Head of caudate nucleus (tissue), 42 donors: ENCODE results near the gene TMEM125.

Source experiments
- DNase-seq, 42 donors: peaks; one replicate each; pipeline versions ENCODE4 v3.0.0 to v3.0.0-alpha.2; 2020 to 2021; ENCODE audit warnings: mixed read lengths in 7 of 42
- intact Hi-C: fragments of 100-400 bp; cut with DNase I; formaldehyde crosslinking; loops from one replicate; pipeline ENCODE4 v1.15.0; 2022

Gene TMEM125

DNA sequence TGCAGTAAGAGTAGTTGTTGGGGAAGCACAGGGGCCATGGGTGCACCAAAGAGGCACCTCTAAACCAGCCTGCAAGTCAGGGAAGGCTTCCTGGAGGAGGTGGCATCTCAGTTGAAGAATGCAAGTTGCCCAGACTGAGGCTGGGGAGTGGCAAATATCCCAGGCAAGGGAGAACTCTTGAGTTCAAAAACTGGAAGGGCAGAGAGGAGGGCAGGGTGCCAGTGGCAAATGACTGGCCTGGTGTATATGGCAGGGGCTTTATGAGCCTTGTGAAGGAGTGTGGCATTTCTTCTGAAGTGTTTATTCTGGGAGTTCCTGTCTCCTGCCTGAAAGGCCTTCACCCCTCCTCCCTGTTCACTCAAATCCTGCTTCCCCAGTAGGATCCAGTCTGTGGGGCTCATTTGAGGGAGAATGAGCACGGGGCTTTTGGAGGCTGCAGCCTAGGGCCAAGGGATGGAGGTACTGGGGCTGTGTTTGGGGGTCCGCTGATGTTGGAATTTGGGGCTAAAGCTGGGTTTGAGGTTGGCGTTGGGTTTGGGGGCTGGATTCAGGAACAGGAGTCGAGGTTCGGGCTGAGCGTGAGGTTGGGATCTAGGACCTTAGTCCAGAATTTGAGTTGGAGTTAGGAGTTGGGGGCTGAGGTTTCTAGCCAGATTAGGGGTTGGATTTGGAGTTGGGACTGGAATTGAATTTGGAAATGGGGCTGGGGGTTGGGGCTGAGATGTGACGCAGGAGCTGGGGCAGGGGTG lies at the start of gene TMEM125:
Gene TMEM125 (plus strand): TSS at position 357 of the 749 bp plus-strand sequence. CDS start 2,740 bp downstream, outside the sequence.
- intact Hi-C loops, result no loop called here
- DNase-seq, result peak in 7 of 42 donors; percentile 5 to 43 (median 21)

DNA sequence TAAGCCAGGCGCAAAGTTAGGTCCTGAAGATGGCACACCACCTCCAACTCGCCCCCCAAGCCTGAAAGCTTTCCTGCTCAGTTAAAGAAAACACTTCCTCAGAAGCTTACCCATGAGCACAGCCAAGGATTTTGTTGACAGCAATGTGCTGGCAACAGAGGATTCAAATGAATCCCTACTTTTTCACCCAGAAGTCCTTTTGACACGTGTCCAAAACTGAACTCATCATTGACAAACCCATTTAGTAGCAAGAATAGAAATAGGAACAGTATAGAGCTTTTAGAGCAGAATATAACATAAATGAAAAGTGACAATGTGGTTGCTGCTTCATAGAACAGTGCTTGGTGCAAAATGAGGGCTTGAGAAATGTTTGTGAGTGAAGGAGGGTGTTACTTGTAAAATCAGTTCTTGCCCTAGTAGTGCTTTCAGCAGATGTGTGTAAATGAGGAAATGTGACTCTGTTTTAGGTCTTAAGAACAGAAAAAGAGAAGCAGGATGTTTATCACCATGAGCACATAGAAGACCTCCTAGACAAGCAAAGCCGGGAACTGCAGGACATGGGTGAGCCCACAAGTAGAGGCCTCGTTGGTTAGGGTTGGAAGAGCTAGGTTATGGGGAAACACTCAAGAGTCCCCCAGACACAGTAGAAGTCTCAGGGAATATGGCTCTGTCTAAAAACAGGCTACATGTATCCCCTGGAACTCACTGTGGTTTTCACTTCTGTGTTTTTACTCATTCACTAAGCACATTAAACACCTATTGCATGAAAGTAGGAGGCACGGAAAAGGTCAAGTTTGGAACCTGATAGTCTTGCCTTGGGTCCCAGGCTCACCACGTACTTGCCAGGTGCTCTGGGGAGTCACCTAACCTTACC lies 48.6 kb upstream of the TMEM125 start:
- DNase-seq, result no peak
- intact Hi-C loops, result no loop called here

DNA sequence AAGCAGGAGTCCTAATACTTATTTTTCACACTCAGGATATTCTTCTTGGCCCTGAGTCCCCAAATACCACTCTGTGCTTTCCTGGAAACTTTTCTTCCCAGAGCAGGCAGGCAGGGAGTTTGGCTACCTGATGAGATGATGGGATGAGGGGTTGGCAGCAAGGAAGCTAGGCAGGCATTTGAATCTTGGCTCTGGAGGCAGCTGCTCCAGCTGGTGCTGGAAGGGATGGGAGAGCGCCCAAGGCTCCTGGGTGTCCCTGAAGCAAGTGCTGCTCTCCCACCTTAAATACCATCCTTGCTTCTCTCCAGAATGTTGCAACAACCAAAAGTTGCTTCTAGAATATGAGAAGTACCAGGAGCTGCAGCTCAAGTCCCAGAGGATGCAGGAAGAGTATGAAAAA lies 48.0 kb upstream of the TMEM125 start:
- intact Hi-C loops, result no loop called here
- no peak for DNase-seq

DNA sequence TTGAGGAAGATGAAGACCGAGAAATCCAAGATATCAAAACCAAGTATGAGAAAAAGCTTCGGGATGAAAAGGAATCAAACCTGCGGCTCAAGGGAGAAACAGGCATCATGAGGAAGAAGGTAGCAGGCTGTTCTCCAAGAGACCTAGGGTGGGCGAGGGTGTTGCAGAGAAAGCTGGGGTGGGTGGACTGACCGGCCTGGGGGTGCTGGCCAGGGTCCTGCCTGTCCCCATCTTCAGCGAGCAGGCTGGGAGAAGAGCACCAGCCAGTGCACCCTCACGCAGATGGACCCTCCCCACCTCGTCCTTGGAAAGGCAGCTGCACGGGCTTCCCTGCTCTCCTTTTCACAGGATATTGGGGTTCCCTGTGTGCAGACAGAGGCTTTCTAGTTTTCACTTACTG lies 46.9 kb upstream of the TMEM125 start:
- DNase-seq, result no peak
- intact Hi-C loops, result no loop called here

DNA sequence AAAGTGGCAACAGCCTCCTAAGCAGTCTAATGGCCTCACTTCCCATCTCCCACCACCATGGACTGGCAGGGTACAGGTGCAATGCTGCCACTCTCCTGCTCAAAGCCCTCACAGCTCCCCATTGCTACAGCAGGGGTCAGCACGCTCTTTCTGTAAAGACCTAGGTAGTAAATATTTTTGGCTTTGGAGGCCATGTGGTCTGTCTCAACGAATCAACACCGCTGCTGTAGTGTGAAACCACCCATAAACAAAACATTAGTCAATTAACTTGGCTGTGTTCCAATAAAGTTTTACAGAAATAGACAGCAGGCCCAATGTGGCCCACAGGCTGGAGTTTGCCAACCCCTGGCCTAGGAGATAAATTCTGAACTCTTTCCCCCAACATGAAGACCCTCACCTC lies 44.6 kb upstream of the TMEM125 start:
- no peak for DNase-seq
- intact Hi-C loops, result no loop called here

- peak; percentile 74 to 97 (median 91) for DNase-seq
Observed at GRCh38 chr1:43227143-43227764, 42.5 kb upstream of the TMEM125 start.

DNA sequence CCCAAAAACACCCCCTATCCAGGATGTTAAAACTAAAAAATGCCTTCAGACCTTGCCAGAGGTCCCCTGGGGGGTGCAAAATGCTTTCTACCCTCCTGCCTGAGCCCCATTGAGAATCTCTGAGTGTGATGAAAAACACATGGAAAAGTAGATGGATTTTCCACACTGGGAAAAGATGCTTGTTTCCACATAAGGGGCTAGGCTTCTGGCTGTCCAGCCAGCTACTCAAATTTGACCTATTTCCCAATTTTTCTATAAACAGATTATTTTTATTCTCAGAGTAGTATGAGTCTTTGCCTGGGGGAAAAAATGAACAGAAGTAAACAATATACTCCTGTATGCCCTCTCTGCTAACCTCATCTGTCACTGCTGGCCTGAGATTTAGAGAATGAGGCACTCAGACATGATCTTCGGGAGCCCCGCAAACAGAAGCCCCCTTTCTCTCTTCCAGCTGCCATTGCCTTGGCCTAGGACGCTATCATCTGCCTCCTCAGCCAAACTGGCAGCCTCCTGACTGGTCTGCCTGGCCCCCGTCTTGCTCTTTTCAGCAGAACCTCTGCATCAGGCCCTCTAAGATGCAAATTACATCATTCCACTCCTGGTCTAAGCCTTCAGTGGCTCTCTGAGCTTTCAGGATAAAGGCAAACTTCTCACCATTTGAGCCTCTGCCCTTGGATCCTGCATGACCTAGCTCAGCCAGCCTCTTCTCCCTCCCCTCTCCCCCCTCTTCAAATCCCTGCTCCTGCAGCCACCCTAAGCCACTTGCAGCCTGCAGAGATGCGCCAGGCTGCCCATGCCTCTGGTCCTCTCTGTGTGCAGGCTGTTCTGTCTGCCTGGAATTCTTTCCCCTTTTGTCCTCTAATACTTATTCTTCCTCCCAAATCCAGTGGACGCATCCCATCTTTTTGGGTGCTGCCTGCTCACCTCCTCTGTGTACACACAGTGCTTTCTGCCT lies 39.7 kb upstream of the TMEM125 start:
- intact Hi-C loops, result loop anchor here (10.0 kb wide), 1 partner anchor 295 kb away; no protein-coding TSS in a partner anchor
- DNase-seq, result peak in 3 of 42 donors; percentile 8 to 36 (median 8)

More at GRCh38 chr1:43227143-43227764, 42.5 kb upstream of the TMEM125 start:
- intact Hi-C loops, result loop anchor here (2.0 kb wide), 1 partner anchor 188 kb away; no protein-coding TSS in a partner anchor

DNA sequence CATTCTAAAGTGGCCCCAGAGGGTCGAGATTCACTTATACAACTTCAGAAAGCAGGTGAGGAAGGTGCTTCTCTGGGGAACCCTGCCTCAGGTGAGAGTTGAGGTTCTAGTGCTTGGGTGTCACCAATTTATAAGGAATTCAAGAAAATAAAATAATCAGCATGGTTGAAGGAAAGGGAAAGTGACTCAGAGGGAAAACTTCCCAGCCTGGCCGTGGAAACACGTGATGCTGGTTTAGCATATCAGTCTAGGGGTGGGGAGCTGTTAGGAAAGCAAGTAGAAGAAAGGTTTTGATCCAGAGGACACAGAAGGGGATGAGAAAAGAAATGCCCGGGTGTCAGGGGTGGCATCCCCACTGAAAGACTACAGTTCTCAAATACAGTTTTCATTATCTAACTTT lies 37.7 kb upstream of the TMEM125 start:
- no peak for DNase-seq
- intact Hi-C loops, result loop anchor here (10.0 kb wide), 1 partner anchor 293 kb away; no protein-coding TSS in a partner anchor

DNA sequence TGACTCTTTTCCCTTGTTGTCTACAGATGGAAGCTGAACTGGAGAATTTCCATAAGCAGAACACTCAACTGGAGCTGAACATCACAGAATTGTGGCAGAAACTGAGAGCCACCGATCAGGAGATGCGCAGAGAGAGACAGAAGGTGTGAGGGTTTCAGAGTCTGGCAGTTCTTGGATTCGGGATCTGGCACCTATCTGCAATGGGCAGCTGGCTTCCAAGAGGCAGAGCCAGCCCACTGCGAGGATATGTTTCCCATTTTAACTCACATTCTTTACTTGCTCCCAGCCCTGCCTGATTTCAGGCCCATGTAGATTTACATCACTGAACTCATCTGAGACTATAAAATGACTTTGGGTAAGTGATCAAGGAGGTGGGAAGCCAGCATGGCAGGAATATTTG lies 37.3 kb upstream of the TMEM125 start:
- intact Hi-C loops, result loop anchor here (10.0 kb wide), 1 partner anchor 292 kb away; no protein-coding TSS in a partner anchor
- DNase-seq, result no peak

- DNase-seq, result no peak
- intact Hi-C loops, result loop anchor here (10.0 kb wide), 1 partner anchor 291 kb away; no protein-coding TSS in a partner anchor
Observed at GRCh38 chr1:43233631-43234030, 36.2 kb upstream of the TMEM125 start.

- DNase-seq, result no peak
- intact Hi-C loops, result loop anchor here (10.0 kb wide), 1 partner anchor 291 kb away; no protein-coding TSS in a partner anchor
Observed at GRCh38 chr1:43234267-43234666, 35.5 kb upstream of the TMEM125 start.

DNA sequence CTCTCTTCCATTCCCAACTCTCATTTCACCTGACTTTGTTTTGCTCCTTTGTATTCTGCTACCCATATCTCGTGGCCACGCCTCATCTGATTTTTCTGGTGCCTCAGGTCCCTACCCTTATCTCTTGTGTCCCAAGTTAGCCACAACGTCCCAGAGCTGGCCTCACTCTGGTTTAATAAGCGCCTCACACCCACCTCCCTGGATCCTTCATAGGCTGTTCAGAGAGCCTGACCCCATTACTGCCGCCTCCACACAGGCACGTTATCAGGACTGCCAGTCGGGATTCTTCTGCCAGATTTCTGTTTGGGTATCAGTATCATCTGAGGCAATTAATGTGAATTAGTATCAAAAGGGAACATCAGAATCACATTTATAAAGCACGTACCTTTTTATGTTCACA lies 34.7 kb upstream of the TMEM125 start:
- intact Hi-C loops, result loop anchor here (5.0 to 10.0 kb wide), 2 partner anchors 152 to 290 kb away; partner anchors contain the start of genes MED8 and SZT2

GRCh38 chr1:43235451-43236121 lies 34.2 kb upstream of the TMEM125 start:
- no peak for DNase-seq
- intact Hi-C loops, result loop anchor here (5.0 to 10.0 kb wide), 2 partner anchors 152 to 289 kb away; partner anchors contain the start of genes MED8 and SZT2

More for the DNA sequence above, 34.7 kb upstream of the TMEM125 start:
- no peak for DNase-seq

DNA sequence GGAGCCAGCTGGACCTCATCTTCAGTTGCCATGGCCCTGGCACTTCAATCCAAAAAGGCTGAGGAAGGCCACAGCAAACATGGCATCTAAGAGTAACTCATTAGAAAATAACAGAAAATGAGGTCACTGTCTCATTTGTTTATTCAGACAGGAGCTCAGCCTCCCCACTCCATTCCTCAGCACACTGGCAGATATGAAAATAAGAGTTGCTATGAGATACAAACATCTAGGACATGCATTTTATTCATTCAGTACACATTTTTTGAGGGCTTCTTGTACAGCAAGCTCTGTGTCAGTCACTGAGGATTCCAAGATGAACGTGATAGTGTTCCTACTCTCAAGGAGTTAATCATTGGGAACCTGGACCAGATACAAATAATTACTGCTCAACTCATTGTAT lies 32.7 kb upstream of the TMEM125 start:
- intact Hi-C loops, result loop anchor here (5.0 to 10.0 kb wide), 2 partner anchors 150 to 288 kb away; partner anchors contain the start of genes MED8 and SZT2
- DNase-seq, result no peak

DNA sequence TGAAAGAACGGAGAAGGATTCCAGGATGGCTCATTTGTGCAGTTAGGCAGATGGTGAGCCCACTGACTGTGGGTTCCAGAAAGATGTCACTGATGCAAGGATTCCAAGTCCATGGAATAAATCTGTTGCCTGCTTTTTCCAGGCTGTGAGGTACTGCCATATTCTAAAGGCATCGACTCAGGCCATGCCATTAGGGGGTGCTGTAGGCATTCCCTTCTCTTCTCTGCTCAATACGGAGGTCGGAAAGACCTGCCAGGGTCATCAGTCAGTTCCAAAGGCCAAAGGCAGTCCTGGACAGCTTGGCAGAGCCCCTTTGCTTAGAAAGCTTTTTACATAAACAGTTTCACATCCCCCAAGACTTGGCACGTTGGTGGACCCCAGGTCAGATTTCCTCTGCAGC lies 31.7 kb upstream of the TMEM125 start:
- DNase-seq, result peak; percentile 23 to 94 (median 84)
- intact Hi-C loops, result loop anchor here (5.0 to 10.0 kb wide), 2 partner anchors 149 to 287 kb away; partner anchors contain the start of genes MED8 and SZT2

- intact Hi-C loops, result loop anchor here (5.0 to 10.0 kb wide), 2 partner anchors 148 to 286 kb away; partner anchors contain the start of genes MED8 and SZT2
- DNase-seq, result no peak
Observed at GRCh38 chr1:43238991-43239469, 30.8 kb upstream of the TMEM125 start.

DNA sequence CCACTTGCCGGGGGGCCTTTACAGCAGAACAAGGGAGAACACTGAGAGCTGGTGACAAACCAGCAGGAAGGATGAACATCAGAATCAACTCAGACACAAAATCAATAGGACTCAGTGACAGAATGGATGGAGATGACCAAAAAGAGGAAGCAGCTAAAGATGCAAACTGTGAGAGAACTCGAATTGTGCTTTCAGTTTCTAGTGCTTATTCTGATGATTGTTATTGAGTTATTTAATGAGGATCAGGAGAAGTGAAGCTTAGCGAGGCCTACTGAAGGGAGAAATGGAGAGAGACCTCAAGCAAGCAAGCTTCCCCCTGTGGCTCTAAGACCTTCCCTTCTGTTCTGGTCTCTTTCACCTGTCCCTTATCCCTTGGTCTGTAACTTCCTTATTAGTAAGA lies 30.3 kb upstream of the TMEM125 start:
- intact Hi-C loops, result loop anchor here (5.0 to 10.0 kb wide), 2 partner anchors 148 to 285 kb away; partner anchors contain the start of genes MED8 and SZT2

More for the DNA sequence above, 30.3 kb upstream of the TMEM125 start:
- no peak for DNase-seq
